ENCODE measurements around the gene CALY.

The CALY gene

GRCh38 chr10:133275684-133276092, 61.0 kb downstream of the CALY start:
- DNase-seq (ENCODE audit: extremely low read depth in 1 of 2, low read depth in 1 of 2): peak in 1 of 2 donors; percentile 42

GRCh38 chr10:133274751-133275683, 61.7 kb downstream of the CALY start:
- peak; percentile 56 to 58 for DNase-seq (ENCODE audit: extremely low read depth in 1 of 2, low read depth in 1 of 2)
